CD14-positive monocyte (primary cell): ENCODE data around the gene KRT23. TPM values are rescaled to one million over a fixed set of nuclear protein-coding genes. Genes with fewer than 3 reads are reported as not detected.

Source experiments
- DNase-seq, 3 donors: peaks; one replicate each; pipeline ENCODE4 v3.0.0-alpha.2; 2011 to 2022
- H2AFZ ChIP-seq: 2 replicates; pipeline ENCODE4 v1.6.0; 2012; ENCODE audit warnings: mild to moderate bottlenecking, low read depth, low read length, inconsistent platforms; ENCODE audit not compliant: insufficient read depth, poor library complexity, severe bottlenecking
- H3K27ac ChIP-seq, 2 donors: 1 replicate in 1 of 2; 2 replicates in 1 of 2; pipeline ENCODE4 v1.5.1; 2012 to 2013; ENCODE audit warnings: low read length in 2 of 2, control low read depth in 1 of 2, inconsistent platforms in 1 of 2, low read depth in 1 of 2, mild to moderate bottlenecking in 1 of 2
- H3K27me3 ChIP-seq, 2 donors: one replicate each; pipeline versions ENCODE4 v1.6.0 to v1.6.1; 2011 to 2013; ENCODE audit warnings: low read length in 2 of 2; ENCODE audit not compliant: control insufficient read depth in 2 of 2, insufficient read depth in 2 of 2
- H3K36me3 ChIP-seq, 2 donors: replicated peaks in 1 of 2; 1 replicate in 1 of 2; 2 replicates in 1 of 2; pipeline versions ENCODE4 v1.5.1 to v1.6.1; 2012 to 2013; ENCODE audit warnings: low read length in 2 of 2, control low read depth in 1 of 2, inconsistent platforms in 1 of 2, mild to moderate bottlenecking in 1 of 2; ENCODE audit not compliant: insufficient read depth in 2 of 2, control insufficient read depth in 1 of 2
- H3K4me1 ChIP-seq, 2 donors: 1 replicate in 1 of 2; 2 replicates in 1 of 2; pipeline versions ENCODE4 v1.5.1 to v1.6.1; 2012 to 2013; ENCODE audit warnings: low read length in 2 of 2, control low read depth in 1 of 2, inconsistent platforms in 1 of 2, mild to moderate bottlenecking in 1 of 2, moderate library complexity in 1 of 2; ENCODE audit not compliant: insufficient read depth in 2 of 2, control insufficient read depth in 1 of 2
- H3K4me2 ChIP-seq: replicated peaks from 2 replicates; pipeline ENCODE3; 2012; ENCODE audit warnings: low read length, moderate library complexity, mild to moderate bottlenecking; ENCODE audit not compliant: poor library complexity, severe bottlenecking; ENCODE audit errors: extremely low read depth
- H3K4me3 ChIP-seq, 3 experiments: fragments of 200-600 bp in 1 of 3; sonication (generic) in 1 of 3; replicated peaks in 1 of 3; 1 replicate in 2 of 3; 2 replicates in 1 of 3; pipeline ENCODE4 v1.5.1; 2011 to 2013; ENCODE audit warnings: low read length in 3 of 3, mild to moderate bottlenecking in 3 of 3, control low read depth in 2 of 3, low read depth in 2 of 3, inconsistent platforms in 1 of 3, moderate library complexity in 1 of 3
- H3K79me2 ChIP-seq: 2 replicates; pipeline ENCODE4 v1.6.0; 2012; ENCODE audit warnings: mild to moderate bottlenecking, control low read depth, inconsistent platforms, low read length, moderate library complexity; ENCODE audit not compliant: insufficient read depth
- H3K9ac ChIP-seq: 2 replicates; pipeline ENCODE4 v1.6.0; 2017; ENCODE audit warnings: low read length, mild to moderate bottlenecking; ENCODE audit not compliant: insufficient read depth, poor library complexity, severe bottlenecking
- H3K9me3 ChIP-seq, 2 donors: replicated peaks in 1 of 2; 1 replicate in 1 of 2; 2 replicates in 1 of 2; pipeline versions ENCODE4 v1.5.1 to v1.6.1; 2012 to 2013; ENCODE audit warnings: low read length in 2 of 2, control low read depth in 1 of 2; ENCODE audit not compliant: control insufficient read depth in 1 of 2, insufficient read depth in 1 of 2
- H4K20me1 ChIP-seq: 2 replicates; pipeline ENCODE4 v1.6.0; 2012; ENCODE audit warnings: mild to moderate bottlenecking, low read length, control low read depth, moderate library complexity; ENCODE audit not compliant: insufficient read depth
- H3K27ac Mint-ChIP-seq, 7 donors: one replicate each; pipeline ENCODE4 v1.8.0; 2020; ENCODE audit warnings: mild to moderate bottlenecking in 7 of 7, mixed read lengths in 7 of 7, moderate library complexity in 6 of 7, inconsistent platforms in 2 of 7
- H3K27me3 Mint-ChIP-seq, 3 donors: one replicate each; pipeline ENCODE4 v1.8.0; 2021 to 2022; ENCODE audit warnings: low read depth in 3 of 3, mild to moderate bottlenecking in 3 of 3, mixed read lengths in 3 of 3, moderate library complexity in 3 of 3, inconsistent platforms in 1 of 3
- H3K36me3 Mint-ChIP-seq, 2 donors: one replicate each; pipeline ENCODE4 v1.8.0; 2020; ENCODE audit warnings: mixed read lengths in 2 of 2, inconsistent platforms in 1 of 2, mild to moderate bottlenecking in 1 of 2
- H3K4me1 Mint-ChIP-seq: one replicate; pipeline ENCODE4 v1.8.0; 2020; ENCODE audit warnings: mild to moderate bottlenecking, mixed read lengths
- H3K4me3 Mint-ChIP-seq, 2 donors: one replicate each; pipeline ENCODE4 v1.8.0; 2020; ENCODE audit warnings: mild to moderate bottlenecking in 2 of 2, mixed read lengths in 2 of 2, moderate library complexity in 1 of 2
- H3K9me3 Mint-ChIP-seq, 7 donors: one replicate each; pipeline ENCODE4 v1.8.0; 2020 to 2022; ENCODE audit warnings: mixed read lengths in 7 of 7, mild to moderate bottlenecking in 6 of 7, moderate library complexity in 6 of 7, inconsistent platforms in 2 of 7
- CTCF ChIP-seq: fragments of 200-600 bp; IDR thresholded peaks from one replicate; pipeline ENCODE4 v1.8.0; 2022; ENCODE audit warnings: antibody characterized with exemption, mild to moderate bottlenecking
- WGBS: methylation state at CpG from one replicate; pipeline ENCODE4 v1.1.5; 2013; ENCODE audit warnings: missing lambda C conversion rate; ENCODE audit not compliant: insufficient coverage; 5-methylcytosine and 5-hydroxymethylcytosine counted together
- intact Hi-C, 2 donors: fragments of 100-400 bp; cut with micrococcal nuclease; formaldehyde crosslinking; loops; one replicate each; pipeline versions ENCODE4 v1.15.0 to v1.15.1; 2023
- polyA plus RNA-seq, 3 donors: library from polyadenylated mRNA; depleted of rRNA in 1 of 3; unstranded in 2 of 3; stranded (reverse) in 1 of 3; fragments of 300-500 nt in 2 of 3; fragments of >200 nt in 1 of 3; fragmentation: Illumina TruSeq in 2 of 3; gene quantifications; 1 replicate in 2 of 3; 2 replicates in 1 of 3; pipeline ENCODE4 v1.2.3, GENCODE V29; 2012 to 2021

The KRT23 gene
- polyA plus RNA-seq, 3 donors: 1.7 to 7.6 (median 3.6) TPM

GRCh38 chr17:40936437-40936971 lies 942 bp downstream of the KRT23 start:
- Histone ChIP-seq H4K20me1 (no peaks in the 10 kb centered on the region), H3K9me3 (no peaks in the 10 kb centered on the region), H3K4me1 (peaks cover 13 to 17% of the 10 kb centered on the region in 2 donors), H3K36me3 (no peaks in the 10 kb centered on the region), H3K4me3 (peak overlapping the region in 1 of 3 experiments; percentile 20), H3K9ac (peak overlapping the region; percentile 13), H2AFZ (peak overlapping the region; percentile 60), H3K4me2 (peak overlapping the region; percentile 9), H3K27me3 (peaks cover 7 to 12% of the 10 kb centered on the region in 2 donors), H3K27ac (peak overlapping the region; percentile 51 to 71), H3K79me2 (no peaks in the 10 kb centered on the region)
- Mint-ChIP-seq H3K36me3 (no peaks in the 10 kb centered on the region), H3K27me3 (peaks cover 6 to 10% (median 8%) of the 10 kb centered on the region in 3 donors), H3K9me3 (peaks cover 0 to 8% (median 0%) of the 10 kb centered on the region in 7 donors), H3K27ac (peak overlapping the region; percentile 2 to 82 (median 62)), H3K4me1 (peaks cover 14% of the 10 kb centered on the region), H3K4me3 (no peak overlapping the region)
- no peak for TF ChIP-seq CTCF
- WGBS: 84% methylated on average over 13 of the region's 19 CpGs
- intact Hi-C loops: no loop called here
- peak; percentile 64 to 85 (median 75) for DNase-seq

GRCh38 chr17:40935624-40936023 lies 1.8 kb downstream of the KRT23 start:
- Histone ChIP-seq H2AFZ (no peak overlapping the region), H3K9me3 (no peaks in the 10 kb centered on the region), H3K9ac (no peak overlapping the region), H4K20me1 (no peaks in the 10 kb centered on the region), H3K27ac (no peak overlapping the region), H3K27me3 (peaks cover 7 to 12% of the 10 kb centered on the region in 2 donors), H3K79me2 (no peaks in the 10 kb centered on the region), H3K36me3 (no peaks in the 10 kb centered on the region), H3K4me1 (peaks cover 13 to 17% of the 10 kb centered on the region in 2 donors), H3K4me2 (no peak overlapping the region), H3K4me3 (no peak overlapping the region)
- H3K36me3 Mint-ChIP-seq: no peaks in the 10 kb centered on the region
- H3K27ac Mint-ChIP-seq: peak overlapping the region in 2 of 7 donors; percentile 41 to 66
- intact Hi-C loops: no loop called here
- 100% methylated on average over 1 of the region's 3 CpGs for WGBS
- DNase-seq: no peak
- H3K27me3 Mint-ChIP-seq: peaks cover 8 to 12% (median 8%) of the 10 kb centered on the region in 3 donors
- H3K4me3 Mint-ChIP-seq: no peak overlapping the region
- peaks cover 0 to 10% (median 0%) of the 10 kb centered on the region in 7 donors for H3K9me3 Mint-ChIP-seq
- TF ChIP-seq CTCF: no peak
- peaks cover 14% of the 10 kb centered on the region for H3K4me1 Mint-ChIP-seq
